Muscle layer of duodenum (tissue), 2 donors: Measurements from ENCODE around the gene DNAJC5G.

Experiments
- H3K27ac ChIP-seq: one replicate; pipeline ENCODE4 v1.7.0; 2013; ENCODE audit warnings: mild to moderate bottlenecking, low read length
- H3K27me3 ChIP-seq: one replicate; pipeline ENCODE4 v1.7.0; 2013; ENCODE audit warnings: low read depth, mild to moderate bottlenecking, control low read depth, low read length
- H3K36me3 ChIP-seq, 2 donors: one replicate each; pipeline ENCODE4 v1.7.0; 2013; ENCODE audit warnings: low read length in 2 of 2, control low read depth in 1 of 2, mild to moderate bottlenecking in 1 of 2; ENCODE audit not compliant: insufficient read depth in 2 of 2, control insufficient read depth in 1 of 2
- H3K4me1 ChIP-seq, 2 donors: one replicate each; pipeline ENCODE4 v1.7.0; 2013; ENCODE audit warnings: low read length in 2 of 2, mild to moderate bottlenecking in 2 of 2, control low read depth in 1 of 2, moderate library complexity in 1 of 2; ENCODE audit not compliant: insufficient read depth in 2 of 2, control insufficient read depth in 1 of 2
- H3K4me3 ChIP-seq, 2 donors: one replicate each; pipeline ENCODE4 v1.7.0; 2013; ENCODE audit warnings: low read length in 2 of 2, low read depth in 1 of 2, mild to moderate bottlenecking in 1 of 2
- H3K9me3 ChIP-seq, 2 donors: one replicate each; pipeline ENCODE4 v1.7.0; 2013; ENCODE audit warnings: low read length in 2 of 2, control low read depth in 1 of 2, mild to moderate bottlenecking in 1 of 2; ENCODE audit not compliant: control insufficient read depth in 1 of 2
- donor health status: healthy.

The DNAJC5G gene, protein sequence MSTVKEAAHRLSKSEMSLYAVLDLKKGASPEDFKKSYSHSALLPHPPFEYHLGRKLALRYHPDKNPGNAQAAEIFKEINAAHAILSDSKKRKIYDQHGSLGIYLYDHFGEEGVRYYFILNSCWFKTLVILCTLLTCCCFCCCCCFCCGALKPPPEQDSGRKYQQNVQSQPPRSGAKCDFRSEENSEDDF

DNA sequence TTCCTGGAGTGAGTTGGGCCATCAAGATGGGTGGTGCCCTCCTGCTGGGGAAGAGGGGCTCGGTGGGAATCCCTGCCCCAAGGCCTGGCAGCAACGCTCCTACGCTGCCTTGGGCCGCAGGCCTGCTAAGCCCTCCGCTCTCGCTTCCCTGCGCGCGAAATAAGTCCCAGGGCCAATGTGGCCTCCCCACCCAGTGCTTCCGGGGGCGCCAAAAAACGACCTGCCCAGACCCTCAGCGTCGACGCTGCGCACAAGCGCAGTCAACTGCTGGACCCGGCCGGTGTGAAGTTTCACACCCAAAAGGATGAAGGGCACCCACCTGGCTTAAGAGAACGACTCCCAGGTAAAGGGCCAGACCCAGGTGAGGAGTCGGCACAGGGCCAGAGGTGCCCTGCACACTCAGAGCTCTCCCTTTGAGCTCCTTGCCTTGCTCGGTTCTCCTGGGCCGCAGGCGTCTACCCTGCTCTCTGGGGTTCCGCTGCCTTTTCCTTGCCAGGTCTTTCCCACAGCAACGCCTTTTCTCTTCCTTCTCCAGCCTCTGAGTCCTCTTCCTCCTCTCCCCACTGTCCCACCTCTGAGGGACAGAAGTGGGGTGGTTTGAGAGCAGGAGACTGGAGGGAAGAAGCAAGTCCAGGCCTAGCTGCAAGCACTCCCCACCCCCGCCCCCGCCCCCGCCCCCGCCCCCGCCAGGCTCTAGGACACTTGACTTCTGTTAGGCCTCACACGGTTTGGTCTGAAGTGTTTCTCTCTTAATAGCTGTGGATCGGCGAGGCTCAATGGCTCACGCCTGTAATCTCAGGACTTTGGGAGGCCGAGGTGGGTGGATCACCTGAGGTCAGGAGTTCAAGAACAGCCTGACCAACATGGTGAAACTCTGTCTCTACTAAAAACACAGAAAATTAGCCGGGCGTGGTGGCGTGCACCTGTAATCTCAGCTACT, at the start of gene DNAJC5G:
Gene DNAJC5G (plus strand): TSS at position 223 of the 940 bp plus-strand sequence. CDS start 1,296 bp downstream, outside the sequence.
- Histone ChIP-seq H3K4me3 (no peak within 1 kb of the TSS), H3K9me3 (no peaks in the 10 kb centered on the region), H3K27me3 (no peaks in the 10 kb centered on the region), H3K27ac (no peak within 1 kb of the TSS), H3K36me3 (no peaks in the 10 kb centered on the region), H3K4me1 (no peaks in the 10 kb centered on the region)

DNA sequence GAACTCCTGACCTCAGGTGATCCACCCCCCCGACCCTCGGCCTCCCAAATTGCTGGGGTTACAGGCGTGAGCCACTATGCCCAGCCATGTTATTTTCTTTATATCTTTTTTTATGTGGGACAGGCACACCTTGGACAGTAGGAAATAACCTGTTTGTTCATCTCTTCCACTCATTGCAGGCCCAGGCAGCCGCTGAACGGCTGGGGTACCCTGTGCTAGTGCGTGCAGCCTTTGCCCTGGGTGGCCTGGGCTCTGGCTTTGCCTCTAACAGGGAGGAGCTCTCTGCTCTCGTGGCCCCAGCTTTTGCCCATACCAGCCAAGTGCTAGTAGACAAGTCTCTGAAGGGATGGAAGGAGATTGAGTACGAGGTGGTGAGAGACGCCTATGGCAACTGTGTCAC, 49.7 kb upstream of the DNAJC5G start:
- Histone ChIP-seq H3K9me3 (no peaks in the 10 kb centered on the region), H3K36me3 (peaks cover 56 to 69% of the 10 kb centered on the region in 2 donors), H3K4me3 (no peak overlapping the region), H3K27ac (no peak overlapping the region), H3K4me1 (no peaks in the 10 kb centered on the region), H3K27me3 (no peaks in the 10 kb centered on the region)

DNA sequence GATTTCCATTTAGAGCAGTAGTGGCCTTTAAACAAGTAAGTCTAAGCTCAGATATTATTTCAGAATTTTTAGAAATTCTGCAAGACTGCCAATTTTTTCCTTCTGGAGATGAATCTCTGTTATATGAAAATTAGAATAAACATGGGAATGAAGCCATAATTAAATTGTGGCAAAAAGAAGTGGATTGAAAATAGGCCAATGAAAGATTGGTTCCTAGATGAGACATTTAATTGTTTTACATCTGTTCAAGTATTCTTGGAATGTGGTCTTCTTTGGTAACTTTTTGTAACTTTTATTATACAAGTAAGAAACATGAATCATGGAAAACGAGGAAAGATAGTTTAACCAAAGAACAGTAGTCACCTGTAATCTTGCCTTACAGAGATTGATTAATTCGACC, 47.7 kb upstream of the DNAJC5G start:
- Histone ChIP-seq H3K36me3 (peaks cover 57 to 79% of the 10 kb centered on the region in 2 donors), H3K9me3 (no peaks in the 10 kb centered on the region), H3K4me1 (no peaks in the 10 kb centered on the region), H3K27me3 (no peaks in the 10 kb centered on the region), H3K27ac (no peak overlapping the region), H3K4me3 (no peak overlapping the region)

DNA sequence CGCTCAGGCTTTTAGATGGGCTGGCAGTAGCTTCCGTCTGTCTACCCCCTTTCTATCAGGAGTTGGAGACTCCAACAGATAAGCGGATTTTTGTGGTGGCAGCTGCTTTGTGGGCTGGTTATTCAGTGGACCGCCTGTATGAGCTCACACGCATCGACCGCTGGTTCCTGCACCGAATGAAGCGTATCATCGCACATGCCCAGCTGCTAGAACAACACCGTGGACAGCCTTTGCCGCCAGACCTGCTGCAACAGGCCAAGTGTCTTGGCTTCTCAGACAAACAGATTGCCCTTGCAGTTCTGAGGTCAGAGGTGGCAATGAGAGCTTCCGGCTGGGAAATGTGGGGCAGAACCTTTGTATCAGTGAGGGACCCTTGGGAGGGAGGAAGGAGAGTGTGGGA, 43.3 kb upstream of the DNAJC5G start:
- H3K27ac ChIP-seq = no peak overlapping the region

DNA sequence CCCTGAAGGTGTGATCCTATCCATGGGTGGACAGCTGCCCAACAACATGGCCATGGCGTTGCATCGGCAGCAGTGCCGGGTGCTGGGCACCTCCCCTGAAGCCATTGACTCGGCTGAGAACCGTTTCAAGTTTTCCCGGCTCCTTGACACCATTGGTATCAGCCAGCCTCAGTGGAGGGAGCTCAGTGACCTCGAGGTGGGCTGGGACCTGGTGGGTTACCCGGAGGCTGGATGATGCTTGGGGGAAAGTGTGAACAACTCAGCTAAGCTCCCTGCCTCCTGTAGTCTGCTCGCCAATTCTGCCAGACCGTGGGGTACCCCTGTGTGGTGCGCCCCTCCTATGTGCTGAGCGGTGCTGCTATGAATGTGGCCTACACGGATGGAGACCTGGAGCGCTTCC, 41.9 kb upstream of the DNAJC5G start:
- Histone ChIP-seq H3K9me3 (no peaks in the 10 kb centered on the region), H3K36me3 (peaks cover 64 to 82% of the 10 kb centered on the region in 2 donors)

More for the DNA sequence above, 43.3 kb upstream of the DNAJC5G start:
- no peaks in the 10 kb centered on the region for H3K27me3 ChIP-seq
- H3K36me3 ChIP-seq = peaks cover 63 to 77% of the 10 kb centered on the region in 2 donors
- no peak overlapping the region for H3K4me3 ChIP-seq
- no peaks in the 10 kb centered on the region for H3K9me3 ChIP-seq
- no peaks in the 10 kb centered on the region for H3K4me1 ChIP-seq

DNA sequence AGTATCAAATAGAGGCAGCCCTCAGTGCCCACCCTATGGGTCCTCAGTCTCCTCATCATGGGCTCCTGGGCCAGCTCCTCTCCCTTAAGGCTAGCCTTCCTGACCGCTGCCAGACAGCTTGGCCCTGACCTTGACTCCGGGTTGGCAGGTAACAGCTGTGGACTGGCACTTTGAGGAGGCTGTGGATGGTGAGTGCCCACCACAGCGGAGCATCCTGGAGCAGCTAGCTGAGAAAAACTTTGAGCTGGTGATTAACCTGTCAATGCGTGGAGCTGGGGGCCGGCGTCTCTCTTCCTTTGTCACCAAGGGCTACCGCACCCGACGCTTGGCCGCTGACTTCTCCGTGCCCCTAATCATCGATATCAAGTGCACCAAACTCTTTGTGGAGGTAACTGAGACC, 39.1 kb upstream of the DNAJC5G start:
- no peak overlapping the region for H3K4me3 ChIP-seq
- no peaks in the 10 kb centered on the region for H3K4me1 ChIP-seq

More for the DNA sequence above, 41.9 kb upstream of the DNAJC5G start:
- H3K27me3 ChIP-seq = no peaks in the 10 kb centered on the region
- no peak overlapping the region for H3K27ac ChIP-seq
- H3K4me3 ChIP-seq = no peak overlapping the region
- H3K4me1 ChIP-seq = no peaks in the 10 kb centered on the region

DNA sequence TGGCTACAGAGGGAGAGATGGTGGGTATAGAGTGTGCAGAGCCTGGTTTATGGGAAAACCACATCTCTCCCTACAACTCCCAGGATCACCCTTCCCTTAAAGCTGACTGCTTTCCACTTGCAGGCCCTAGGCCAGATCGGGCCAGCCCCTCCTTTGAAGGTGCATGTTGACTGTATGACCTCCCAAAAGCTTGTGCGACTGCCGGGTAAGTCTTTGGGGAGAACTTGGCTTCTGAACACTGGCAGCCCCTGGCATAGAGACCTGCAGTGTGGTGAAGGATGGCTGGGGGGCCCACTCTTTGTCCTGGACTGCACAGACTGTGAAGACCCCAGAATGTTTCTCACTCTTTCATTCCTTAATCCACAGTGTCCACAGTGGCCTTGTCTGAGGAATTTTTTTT, 38.6 kb upstream of the DNAJC5G start:
- no peaks in the 10 kb centered on the region for H3K27me3 ChIP-seq
- H3K36me3 ChIP-seq = peaks cover 78 to 97% of the 10 kb centered on the region in 2 donors
- H3K4me3 ChIP-seq = no peak overlapping the region
- no peak overlapping the region for H3K27ac ChIP-seq
- H3K4me1 ChIP-seq = no peaks in the 10 kb centered on the region
- no peaks in the 10 kb centered on the region for H3K9me3 ChIP-seq

More for the DNA sequence above, 39.1 kb upstream of the DNAJC5G start:
- Histone ChIP-seq H3K27me3 (no peaks in the 10 kb centered on the region), H3K9me3 (no peaks in the 10 kb centered on the region), H3K36me3 (peaks cover 78 to 96% of the 10 kb centered on the region in 2 donors), H3K27ac (no peak overlapping the region)

DNA sequence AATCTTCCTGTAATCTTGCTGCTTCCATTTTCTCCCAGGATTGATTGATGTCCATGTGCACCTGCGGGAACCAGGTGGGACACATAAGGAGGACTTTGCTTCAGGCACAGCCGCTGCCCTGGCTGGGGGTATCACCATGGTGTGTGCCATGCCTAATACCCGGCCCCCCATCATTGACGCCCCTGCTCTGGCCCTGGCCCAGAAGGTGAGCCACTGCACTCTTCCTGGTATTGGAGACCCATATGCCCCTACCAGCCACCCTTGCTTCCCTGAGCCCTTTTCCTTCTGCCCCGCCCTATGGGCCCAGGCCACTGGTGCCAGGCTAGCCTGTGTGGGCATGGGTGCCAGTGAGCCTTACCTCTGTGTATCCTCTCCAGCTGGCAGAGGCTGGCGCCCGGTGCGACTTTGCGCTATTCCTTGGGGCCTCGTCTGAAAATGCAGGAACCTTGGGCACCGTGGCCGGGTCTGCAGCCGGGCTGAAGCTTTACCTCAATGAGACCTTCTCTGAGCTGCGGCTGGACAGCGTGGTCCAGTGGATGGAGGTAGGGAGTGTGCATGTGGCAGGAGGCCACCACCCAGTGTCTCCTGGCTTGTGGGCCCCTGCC, 37.8 kb upstream of the DNAJC5G start:
- Histone ChIP-seq H3K27ac (no peak overlapping the region), H3K27me3 (no peaks in the 10 kb centered on the region), H3K9me3 (no peaks in the 10 kb centered on the region), H3K4me3 (no peak overlapping the region), H3K36me3 (peaks cover 78 to 97% of the 10 kb centered on the region in 2 donors), H3K4me1 (no peaks in the 10 kb centered on the region)

DNA sequence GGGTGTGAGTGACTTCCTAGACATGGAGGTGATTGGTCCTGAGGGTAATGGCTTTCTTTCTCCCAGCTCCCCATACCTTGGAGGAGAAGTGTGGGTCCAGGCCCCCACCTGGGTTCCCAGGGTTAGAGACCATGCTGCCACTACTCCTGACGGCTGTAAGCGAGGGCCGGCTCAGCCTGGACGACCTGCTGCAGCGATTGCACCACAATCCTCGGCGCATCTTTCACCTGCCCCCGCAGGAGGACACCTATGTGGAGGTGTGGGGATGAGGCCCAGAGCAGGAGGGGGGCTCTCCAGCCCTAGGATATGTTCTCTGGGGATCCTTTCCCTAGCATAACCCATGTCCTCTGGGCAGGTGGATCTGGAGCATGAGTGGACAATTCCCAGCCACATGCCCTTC, 36.3 kb upstream of the DNAJC5G start:
- H3K4me1 ChIP-seq = no peaks in the 10 kb centered on the region
- H3K36me3 ChIP-seq = peaks cover 78 to 97% of the 10 kb centered on the region in 2 donors
- H3K4me3 ChIP-seq = no peak overlapping the region
- H3K27me3 ChIP-seq = no peaks in the 10 kb centered on the region
- no peaks in the 10 kb centered on the region for H3K9me3 ChIP-seq
- no peak overlapping the region for H3K27ac ChIP-seq

DNA sequence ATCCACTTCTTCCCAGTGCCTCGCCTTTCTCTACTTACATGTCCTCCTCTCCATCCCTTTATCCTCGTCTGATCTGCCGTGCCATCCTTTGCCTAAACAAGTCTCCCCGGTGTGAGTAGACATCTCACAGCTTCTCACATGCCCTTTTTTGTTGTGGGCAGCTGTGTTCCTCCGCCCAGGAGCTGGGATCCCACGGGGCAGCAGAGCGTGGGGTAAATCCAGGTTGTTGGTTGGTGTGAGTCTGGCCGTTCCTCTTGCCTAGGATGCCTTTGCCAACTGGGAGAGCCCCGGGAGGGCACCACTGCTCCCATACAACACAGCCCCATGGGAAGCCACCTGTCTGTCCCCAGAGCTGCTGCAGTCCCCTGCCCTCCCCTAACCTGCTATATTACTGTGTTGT, 34.8 kb upstream of the DNAJC5G start:
- Histone ChIP-seq H3K27me3 (no peaks in the 10 kb centered on the region), H3K27ac (no peak overlapping the region), H3K4me3 (no peak overlapping the region), H3K36me3 (peaks cover 69 to 89% of the 10 kb centered on the region in 2 donors), H3K4me1 (no peaks in the 10 kb centered on the region), H3K9me3 (no peaks in the 10 kb centered on the region)
